ENCODE results near the gene MIS12. TPM values are rescaled to one million over a fixed set of nuclear protein-coding genes. Genes with fewer than 3 reads are reported as not detected.

Gene MIS12
- total and polyA plus RNA-seq, 4 donors, result 14.1 to 16.3 (median 15.2) TPM

- Histone ChIP-seq H3K9ac (ENCODE audit: insufficient read depth in 1 of 2, low read length in 2 of 2) (no peak overlapping the region), H3K36me3 (ENCODE audit: control insufficient read depth in 4 of 4, insufficient read depth in 4 of 4, low read length in 4 of 4) (peaks cover 0 to 5% (median 5%) of the 10 kb centered on the region in 4 donors), H3K27me3 (ENCODE audit: control insufficient read depth in 3 of 3, insufficient read depth in 3 of 3, low read length in 2 of 3) (no peaks in the 10 kb centered on the region), H3K4me1 (ENCODE audit: control insufficient read depth in 5 of 5, insufficient read depth in 5 of 5, low read length in 5 of 5) (peaks cover 0 to 10% (median 4%) of the 10 kb centered on the region in 5 donors), H3K27ac (ENCODE audit: low read depth in 1 of 2, low read length in 1 of 2) (no peak overlapping the region), H3K4me3 (no peak overlapping the region), H3K9me3 (ENCODE audit: control insufficient read depth in 4 of 4, insufficient read depth in 3 of 4, low read length in 3 of 4) (no peaks in the 10 kb centered on the region)
- no peak for TF ChIP-seq CTCF (IDR thresholded peaks at IDR 0.05; ENCODE audit: control extremely low read depth, extremely low read depth)
- ATAC-seq (ENCODE audit: insufficient read depth, low FRiP score), result no peak
- 85 to 86% methylated on average over 10 of the region's 10 CpGs for WGBS, 2 donors
- DNase-seq, result no peak
Measured at GRCh38 chr17:5464717-5465507, 21.5 kb upstream of the MIS12 start.

- no peaks in the 10 kb centered on the region for H3K9me3 ChIP-seq (ENCODE audit: control insufficient read depth in 4 of 4, insufficient read depth in 3 of 4, low read length in 3 of 4)
- no peak for TF ChIP-seq CTCF (IDR thresholded peaks at IDR 0.05; ENCODE audit: control extremely low read depth, extremely low read depth)
- no peaks in the 10 kb centered on the region for H3K27me3 ChIP-seq (ENCODE audit: control insufficient read depth in 3 of 3, insufficient read depth in 3 of 3, low read length in 2 of 3)
- H3K36me3 ChIP-seq (ENCODE audit: control insufficient read depth in 4 of 4, insufficient read depth in 4 of 4, low read length in 4 of 4), result peaks cover 0 to 2% (median under 1%) of the 10 kb centered on the region in 4 donors
- no peak overlapping the region for H3K27ac ChIP-seq (ENCODE audit: low read depth in 1 of 2, low read length in 1 of 2)
- peaks cover 0 to 10% (median 4%) of the 10 kb centered on the region in 5 donors for H3K4me1 ChIP-seq (ENCODE audit: control insufficient read depth in 5 of 5, insufficient read depth in 5 of 5, low read length in 5 of 5)
- no peak for DNase-seq
- no peak overlapping the region for H3K4me3 ChIP-seq
- 93 to 96% methylated on average over 4 of the region's 4 CpGs for whole genome bisulfite sequencing, 2 donors
- H3K9ac ChIP-seq (ENCODE audit: insufficient read depth in 1 of 2, low read length in 2 of 2), result no peak overlapping the region
- no peak for ATAC-seq (ENCODE audit: insufficient read depth, low FRiP score)
Measured at GRCh38 chr17:5466295-5466694, 20.1 kb upstream of the MIS12 start.

GRCh38 chr17:5467416-5467815, 18.9 kb upstream of the MIS12 start:
- no peak for TF ChIP-seq CTCF (IDR thresholded peaks at IDR 0.05; ENCODE audit: control extremely low read depth, extremely low read depth)
- H3K9ac ChIP-seq (ENCODE audit: insufficient read depth in 1 of 2, low read length in 2 of 2), result peak overlapping the region; percentile 1 to 69

More at GRCh38 chr17:5467416-5467815, 18.9 kb upstream of the MIS12 start:
- H3K9me3 ChIP-seq (ENCODE audit: control insufficient read depth in 4 of 4, insufficient read depth in 3 of 4, low read length in 3 of 4), result no peaks in the 10 kb centered on the region
- peaks cover 0 to 6% (median 1%) of the 10 kb centered on the region in 4 donors for H3K36me3 ChIP-seq (ENCODE audit: control insufficient read depth in 4 of 4, insufficient read depth in 4 of 4, low read length in 4 of 4)
- DNase-seq (peak in 1 of 3 donors; percentile 1), ATAC-seq (ENCODE audit: insufficient read depth, low FRiP score) (no peak)
- no peak overlapping the region for H3K27ac ChIP-seq (ENCODE audit: low read depth in 1 of 2, low read length in 1 of 2)
- 12 to 23% methylated on average over 8 of the region's 8 CpGs for WGBS, 2 donors
- no peak overlapping the region for H3K4me3 ChIP-seq
- no peaks in the 10 kb centered on the region for H3K27me3 ChIP-seq (ENCODE audit: control insufficient read depth in 3 of 3, insufficient read depth in 3 of 3, low read length in 2 of 3)
- peaks cover 0 to 10% (median 4%) of the 10 kb centered on the region in 5 donors for H3K4me1 ChIP-seq (ENCODE audit: control insufficient read depth in 5 of 5, insufficient read depth in 5 of 5, low read length in 5 of 5)
